K562 (cell line): Measurements from ENCODE around the gene PNPO. TPM values are rescaled to one million over a fixed set of nuclear protein-coding genes. Genes with fewer than 3 reads are reported as not detected.

Source experiments
- ATAC-seq: fragments of 200-7000 bp; cut with Tn5 transposase; 3 replicates; pipeline ENCODE4 v1.9.1; 2020; ENCODE audit warnings: moderate library complexity
- BruUV-seq: library from RNA; stranded (reverse); fragments of 400-500 nt; replicated peaks from 2 replicates; lab custom pipeline; 2021; lab: Mats Ljungman, UMichigan
- CTCF ChIA-PET: fragments of 300-600 bp; formaldehyde crosslinking; extraction: SDS; loops from one replicate; lab custom pipeline; 2021; ENCODE audit warnings: low intra/inter-chr PET ratio; lab: Yijun Ruan, JAX
- POLR2A ChIA-PET: fragments of 300-600, 350-650 bp; sonication (Branson Sonifier 250); formaldehyde crosslinking; extraction: SDS; loops from one replicate; lab custom pipeline; 2021; ENCODE audit warnings: antibody characterized with exemption, inconsistent platforms; lab: Yijun Ruan, JAX
- DNase-seq, 4 experiments: peaks; one replicate each; pipeline versions ENCODE4 v3.0.0 to v3.0.0-alpha.2; 2011 to 2018; ENCODE audit warnings: low spot score in 3 of 4, mixed read lengths in 3 of 4; ENCODE audit errors: extremely low read depth in 1 of 4
- FAIRE-seq: peaks from 2 replicates; lab custom pipeline; 2011; peaks lifted over from hg19 to GRCh38; lab: Jason Lieb, UNC
- H2AFZ ChIP-seq: 2 replicates; pipeline ENCODE4 v1.6.0; 2011; ENCODE audit warnings: low read depth, low read length, control low read depth, inconsistent platforms
- H3K27ac ChIP-seq: fragments of 200-600 bp; 3 replicates; pipeline ENCODE4 v1.8.0; 2011; ENCODE audit warnings: low read depth, mild to moderate bottlenecking, control low read depth, inconsistent platforms, low read length, moderate library complexity, mixed read lengths; ENCODE audit errors: extremely low read depth
- H3K27me3 ChIP-seq, 2 experiments: fragments of 300-600 bp in 1 of 2; 2 replicates in 1 of 2; 3 replicates in 1 of 2; pipeline versions ENCODE4 v1.6.0 to v1.8.0; 2011; ENCODE audit warnings: inconsistent platforms in 2 of 2, low read length in 2 of 2, mild to moderate bottlenecking in 1 of 2, mixed read lengths in 1 of 2, moderate library complexity in 1 of 2; ENCODE audit not compliant: control insufficient read depth in 2 of 2, insufficient read depth in 2 of 2
- H3K36me3 ChIP-seq: fragments of 300-600 bp; 3 replicates; pipeline ENCODE4 v1.8.0; 2011; ENCODE audit warnings: mild to moderate bottlenecking, low read length, inconsistent platforms; ENCODE audit not compliant: control insufficient read depth, insufficient read depth
- H3K4me1 ChIP-seq, 2 experiments: fragments of 200-600 bp in 1 of 2; replicated peaks in 1 of 2; 2 replicates in 1 of 2; 3 replicates in 1 of 2; pipeline versions ENCODE4 v1.5.1 to v1.8.0; 2011; ENCODE audit warnings: inconsistent platforms in 2 of 2, low read length in 2 of 2, mild to moderate bottlenecking in 1 of 2, mixed read lengths in 1 of 2, moderate library complexity in 1 of 2; ENCODE audit not compliant: control insufficient read depth in 2 of 2, insufficient read depth in 2 of 2
- H3K4me2 ChIP-seq: 2 replicates; pipeline ENCODE4 v1.6.1; 2011; ENCODE audit warnings: low read length, control low read depth, inconsistent platforms, mixed read lengths; ENCODE audit not compliant: insufficient read depth
- H3K4me3 ChIP-seq: fragments of 200-600 bp; sonication (generic), shearing (Covaris generic); 2 replicates; pipeline ENCODE4 v1.5.1; 2016; ENCODE audit warnings: control low read depth, inconsistent platforms
- H3K79me2 ChIP-seq: fragments of 200-600 bp; 3 replicates; pipeline ENCODE4 v1.8.0; 2011; ENCODE audit warnings: low read length, inconsistent platforms; ENCODE audit not compliant: control insufficient read depth, insufficient read depth
- H3K9ac ChIP-seq, 2 experiments: 2 replicates each; pipeline versions ENCODE4 v1.6.0 to v1.6.1; 2011; ENCODE audit warnings: low read depth in 2 of 2, low read length in 2 of 2, control low read depth in 1 of 2, inconsistent platforms in 1 of 2, mild to moderate bottlenecking in 1 of 2, mixed read lengths in 1 of 2; ENCODE audit not compliant: insufficient read depth in 1 of 2
- H3K9me1 ChIP-seq: one replicate; pipeline ENCODE4 v1.6.0; 2011; ENCODE audit warnings: inconsistent platforms, mild to moderate bottlenecking, low read length, moderate library complexity; ENCODE audit not compliant: control insufficient read depth, insufficient read depth
- H3K9me3 ChIP-seq: replicated peaks from 2 replicates; pipeline ENCODE4 v1.5.1; 2011; ENCODE audit warnings: low read depth, low read length, inconsistent platforms; ENCODE audit not compliant: control insufficient read depth, insufficient read depth
- H4K20me1 ChIP-seq: replicated peaks from 2 replicates; pipeline ENCODE4 v1.6.1; 2011; ENCODE audit warnings: low read length, inconsistent platforms, mixed read lengths; ENCODE audit not compliant: control insufficient read depth, insufficient read depth
- CBFA2T3 ChIP-seq: fragments of 450-650 bp; IDR thresholded peaks from 2 replicates; pipeline ENCODE4 v1.6.1; 2017
- FOSL1 ChIP-seq: fragments of 200-800 bp; sonication (Bioruptor generic); conservative IDR thresholded peaks from 2 replicates; pipeline ENCODE4 v1.6.1; 2016; ENCODE audit warnings: missing genetic modification characterization, missing compliant biosample characterization
- L3MBTL2 ChIP-seq: fragments of 450-650 bp; IDR thresholded peaks from 2 replicates; pipeline ENCODE4 v1.6.1; 2016; ENCODE audit warnings: mild to moderate bottlenecking, moderate library complexity
- MAFK ChIP-seq: IDR thresholded peaks from 2 replicates; pipeline ENCODE4 v1.6.1; 2011; ENCODE audit warnings: low read length, improper control_type of control experiment
- MEF2D ChIP-seq: conservative IDR thresholded peaks from 2 replicates; pipeline ENCODE4 v1.6.1; 2016; ENCODE audit warnings: low read depth, missing genetic modification characterization, missing compliant biosample characterization
- TEAD1 ChIP-seq, 2 experiments: fragments of 450-650 bp in 1 of 2; sonication (generic) in 1 of 2; formaldehyde crosslinking; IDR thresholded peaks; 2 replicates each; pipeline versions ENCODE4 v1.4.0 to v1.8.0; 2020 to 2022; ENCODE audit warnings: mild to moderate bottlenecking in 2 of 2, missing genetic modification reagents in 1 of 2
- TFAP4 ChIP-seq: sonication (generic); formaldehyde crosslinking; IDR thresholded peaks from 2 replicates; pipeline ENCODE4 v1.8.0; 2022; ENCODE audit warnings: missing genetic modification reagents, mild to moderate bottlenecking, moderate library complexity, borderline replicate concordance
- ZNF134 ChIP-seq: fragments of 250-450 bp; sonication (Bioruptor Pico); conservative IDR thresholded peaks from 2 replicates; pipeline ENCODE4 v1.4.0; 2020
- ZNF436 ChIP-seq: fragments of 250-450, 450-650 bp; sonication (Bioruptor Pico); formaldehyde crosslinking; IDR thresholded peaks from 2 replicates; pipeline ENCODE4 v1.7.0; 2020; ENCODE audit warnings: mild to moderate bottlenecking
- ZNF766 ChIP-seq: fragments of 200-800 bp; sonication (Bioruptor generic); conservative IDR thresholded peaks from 2 replicates; pipeline ENCODE4 v1.6.1; 2016; ENCODE audit warnings: missing genetic modification characterization, missing compliant biosample characterization
- WGBS: fragments of 100-300 bp; shearing (Covaris generic); methylation state at CpG from one replicate; pipeline ENCODE4 v1.1.6; 2016; ENCODE audit warnings: low coverage, mixed read lengths; ENCODE audit not compliant: insufficient coverage; ENCODE audit errors: missing lambda C conversion rate; 5-methylcytosine and 5-hydroxymethylcytosine counted together
- in situ Hi-C: fragments of 300-500 bp; cut with MboI; formaldehyde crosslinking; loops from 4 replicates; pipeline ENCODE4 v1.15.0; 2018; ENCODE audit warnings: inconsistent platforms, mixed read lengths
- intact Hi-C: fragments of 100-400 bp; cut with micrococcal nuclease; formaldehyde crosslinking; loops from 2 replicates; pipeline ENCODE4 v1.14.2; 2022
- polyA plus RNA-seq, 8 experiments: library from polyadenylated mRNA; depleted of rRNA in 4 of 8; stranded (reverse) in 5 of 8; unstranded in 3 of 8; fragments of >200 nt; fragmentation: Nextera tagmentation in 2 of 8; fragmentation: Illumina TruSeq in 1 of 8; extraction: Ambion mirVana in 2 of 8; extraction: Trizol in 1 of 8; gene quantifications; 2 replicates each; pipeline versions ENCODE4 v1.2.1 to v1.2.3, GENCODE V29; 2011 to 2014; ENCODE audit warnings: inconsistent platforms in 1 of 8, missing spikeins in 1 of 8
- total RNA-seq, 7 experiments: library from RNA; depleted of rRNA in 6 of 7; stranded (reverse); fragments of >200 nt in 6 of 7; fragmentation: Illumina TruSeq in 2 of 7; extraction: Trizol in 2 of 7; gene quantifications; 2 replicates each; pipeline versions ENCODE4 v1.2.1 to v1.2.3, GENCODE V29; 2011 to 2021; ENCODE audit warnings: low replicate concordance in 1 of 7

PNPO gene
- total and polyA plus RNA-seq, 9 of the 15 experiments (the other 6 are each of a cell fraction or from before 2014, with no cell fraction given), result 16.6 to 39.0 (median 27.4) TPM

GRCh38 chr17:47990962-47991731 lies 49.8 kb downstream of the PNPO start:
- 50% methylated on average over 11 of the region's 14 CpGs for WGBS
- ChIA-PET CTCF (interaction anchor here (0.6 kb wide), 1 partner anchor 657 kb away, joined by 3 read pairs; no protein-coding TSS in a partner anchor), POLR2A (interaction anchor here (0.9 to 1.0 kb wide), 2 partner anchors 10 to 82 kb away, joined by 3 read pairs; no protein-coding TSS in a partner anchor)
- TF ChIP-seq MAFK (no peak), ZNF134 (CRISPR knock-in tag) (no peak), FOSL1 (tag) (peak; percentile 45; the same call in 1 of the 2 replicates), CBFA2T3 (peak; percentile 33; the same call in 1 of the 2 replicates), TEAD1 (CRISPR knock-in tag; IDR thresholded peaks at IDR 0.05) (no peak), TFAP4 (peak; percentile 25; the same call in 1 of the 2 replicates), ZNF436 (no peak), MEF2D (tag) (0 out of 2 replicates have a peak, but pooled peaks have one; percentile 30), ZNF766 (0 out of 2 replicates have a peak, but pooled peaks have one; percentile 24), L3MBTL2 (peak; percentile 17; the same call in 1 of the 2 replicates)
- no peak for DNase-seq
- no peak for ATAC-seq
- no peaks in the 10 kb centered on the region for H3K9me3 ChIP-seq
- H3K4me1 ChIP-seq, result peaks cover 27 to 43% of the 10 kb centered on the region in 2 experiments
- no peak overlapping the region for H2AFZ ChIP-seq
- peak overlapping the region in 1 of 2 experiments; percentile 54; a peak in 2 of 4 replicates for H3K9ac ChIP-seq
- no TSS peak for BruUV-seq
- H3K4me3 ChIP-seq, result no peak overlapping the region
- H3K79me2 ChIP-seq, result no peaks in the 10 kb centered on the region
- no peaks in the 10 kb centered on the region for H3K27me3 ChIP-seq
- in situ Hi-C loops, result no loop called here
- no peak overlapping the region for H3K4me2 ChIP-seq
- H4K20me1 ChIP-seq, result no peaks in the 10 kb centered on the region
- no peak overlapping the region for H3K27ac ChIP-seq
- no peaks in the 10 kb centered on the region for H3K9me1 ChIP-seq
- no peaks in the 10 kb centered on the region for H3K36me3 ChIP-seq
- intact Hi-C loops, result no loop called here
- no peak for FAIRE-seq
